MM.1S (cell line): ENCODE measurements around the gene SEPTIN11.

Experiments
- CTCF ChIP-seq: fragments of 300-600 bp; sonication (generic); IDR thresholded peaks from 2 replicates; pipeline ENCODE4 v1.5.1; 2016; ENCODE audit warnings: antibody characterized with exemption, low read length, mixed read lengths
- EZH2 ChIP-seq: fragments of 300-600 bp; sonication (generic); optimal IDR thresholded peaks from 2 replicates; pipeline ENCODE3; 2017; ENCODE audit warnings: low read depth, mild to moderate bottlenecking, antibody characterized with exemption, low read length, mixed read lengths

DNA sequence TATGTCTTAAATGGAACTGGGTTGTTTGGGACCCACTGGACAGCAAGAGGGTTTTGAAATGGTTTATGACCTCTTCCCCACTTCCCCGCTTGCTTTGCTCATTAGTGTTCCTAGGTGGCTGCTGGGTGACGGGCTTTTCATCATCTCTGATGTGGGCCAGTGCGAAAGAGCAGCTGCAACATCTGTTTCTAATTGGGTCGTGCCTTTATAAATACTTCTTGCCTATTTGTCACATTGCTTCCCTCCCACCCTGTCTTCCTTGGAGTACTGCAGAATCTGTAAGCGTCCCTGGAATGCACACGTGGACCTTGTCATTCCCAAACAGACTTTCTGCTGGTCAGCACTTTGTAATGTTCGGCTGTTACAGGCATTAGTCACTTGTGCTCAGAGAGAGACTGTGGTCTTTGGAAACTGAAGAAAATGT lies 35.2 kb downstream of the SEPTIN11 start:
- TF ChIP-seq CTCF (no peak), EZH2 (no peak)
